Forelimb muscle (tissue), 1 donor: ENCODE results near the gene FXYD4. TPM values are rescaled to one million over a fixed set of nuclear protein-coding genes. Genes with fewer than 3 reads are reported as not detected.

Experiments
- DNase-seq: peaks from one replicate; pipeline ENCODE4 v3.0.0-alpha.2; 2013; ENCODE audit warnings: low read depth
- polyA plus RNA-seq: library from polyadenylated mRNA; unstranded; fragments of 120-200 nt; gene quantifications from one replicate; pipeline ENCODE4 v1.2.1, GENCODE V29; 2013; ENCODE audit not compliant: insufficient read length

Gene FXYD4
- polyA plus RNA-seq, 1 donor, result 1.1 TPM

DNA sequence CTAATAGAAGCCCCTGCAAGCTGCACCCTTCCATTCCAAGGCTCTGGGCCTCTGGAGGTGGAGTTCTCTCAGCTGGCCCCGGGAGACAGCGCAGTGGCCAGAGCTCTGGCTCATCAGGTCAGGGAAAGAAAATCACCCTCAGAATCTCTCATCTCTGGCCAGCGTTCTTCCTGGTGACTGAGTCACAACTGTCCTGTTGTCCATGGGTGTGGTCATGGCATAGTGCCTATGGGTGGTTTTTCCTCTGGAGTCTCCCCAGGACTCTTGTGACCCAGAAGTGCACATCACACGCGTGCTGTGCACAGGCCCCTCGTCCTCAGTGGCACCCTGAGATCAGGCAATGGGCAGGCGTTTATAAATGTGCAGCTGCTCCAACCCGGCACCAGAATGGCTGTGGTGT is 27.4 kb upstream of the FXYD4 start:
- no peak for DNase-seq

DNA sequence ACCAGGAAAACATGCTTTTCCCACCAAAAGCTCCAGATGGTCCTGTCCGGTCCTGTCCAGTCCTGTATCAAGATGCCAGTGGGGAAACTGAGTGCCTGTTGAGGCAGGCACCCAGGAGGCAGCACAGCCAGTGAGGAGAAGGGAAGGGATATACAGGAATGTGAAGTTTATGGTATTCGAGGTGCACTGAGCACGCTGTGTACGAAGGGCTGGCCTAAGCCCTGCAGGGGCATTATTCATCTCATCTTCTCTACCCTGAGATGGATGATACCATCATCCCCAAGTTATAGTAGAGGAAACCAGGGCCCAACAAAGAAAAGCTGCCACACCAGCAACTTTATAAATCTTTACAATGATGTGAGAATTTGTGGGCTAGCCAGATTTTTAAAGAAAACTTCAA is 23.4 kb upstream of the FXYD4 start:
- no peak for DNase-seq

DNA sequence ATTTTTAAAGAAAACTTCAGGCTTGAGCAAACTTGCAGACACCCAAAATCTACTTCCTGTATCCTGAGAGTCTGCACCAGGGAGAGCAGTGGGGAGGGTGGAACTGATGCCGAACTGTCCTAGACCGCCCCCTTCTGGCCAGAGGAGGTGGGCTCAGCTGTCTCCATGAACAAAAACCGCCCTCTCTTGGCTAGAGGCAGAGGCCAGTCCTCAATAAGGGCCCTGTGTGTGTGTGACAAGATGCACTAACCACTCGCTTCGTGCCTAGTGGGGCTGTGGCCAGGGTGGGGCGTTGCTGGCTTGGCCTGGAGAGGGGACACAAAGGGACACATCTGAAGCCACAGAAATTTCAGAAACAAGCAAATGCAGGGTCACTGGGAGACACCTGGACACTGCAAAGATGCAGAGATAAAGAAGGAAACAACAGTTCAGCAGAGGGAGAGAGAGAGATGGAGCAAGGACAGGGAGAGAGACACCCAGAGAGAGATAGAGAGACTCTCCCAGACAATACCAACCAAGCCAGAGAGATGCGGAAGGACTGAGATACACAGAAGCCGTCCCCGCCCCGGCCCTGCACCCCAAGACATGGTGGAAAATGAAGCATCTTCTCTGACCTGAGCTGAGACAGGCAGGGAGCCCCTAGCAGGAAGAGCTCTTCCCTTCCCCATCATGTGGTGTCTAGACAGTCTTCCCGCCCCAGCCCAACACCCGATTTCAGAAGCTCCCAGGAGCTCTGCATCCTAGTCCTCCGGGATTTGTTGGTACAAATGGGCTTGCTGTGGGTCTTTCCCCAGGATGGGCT is 22.7 kb upstream of the FXYD4 start:
- peak; percentile 54 for DNase-seq

DNA sequence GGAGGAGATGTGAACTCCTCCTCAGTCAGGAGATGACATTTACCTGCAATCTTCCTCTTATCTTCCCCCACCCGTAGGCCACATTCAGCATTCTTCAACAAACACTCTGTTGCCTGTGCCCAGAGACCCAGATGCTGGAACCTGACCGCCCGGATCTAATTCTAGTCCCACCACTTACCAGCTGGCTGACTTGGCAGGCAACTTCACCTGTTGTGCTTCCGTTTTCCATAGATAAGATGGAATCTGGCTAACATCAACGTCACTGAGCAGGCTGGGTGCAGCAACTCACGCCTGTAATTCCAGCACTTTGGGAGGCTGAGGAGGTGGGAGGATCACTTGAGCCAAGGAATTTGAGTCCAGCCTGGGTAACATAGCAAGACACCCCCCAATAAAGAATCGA is 21.3 kb upstream of the FXYD4 start:
- DNase-seq, result no peak

DNA sequence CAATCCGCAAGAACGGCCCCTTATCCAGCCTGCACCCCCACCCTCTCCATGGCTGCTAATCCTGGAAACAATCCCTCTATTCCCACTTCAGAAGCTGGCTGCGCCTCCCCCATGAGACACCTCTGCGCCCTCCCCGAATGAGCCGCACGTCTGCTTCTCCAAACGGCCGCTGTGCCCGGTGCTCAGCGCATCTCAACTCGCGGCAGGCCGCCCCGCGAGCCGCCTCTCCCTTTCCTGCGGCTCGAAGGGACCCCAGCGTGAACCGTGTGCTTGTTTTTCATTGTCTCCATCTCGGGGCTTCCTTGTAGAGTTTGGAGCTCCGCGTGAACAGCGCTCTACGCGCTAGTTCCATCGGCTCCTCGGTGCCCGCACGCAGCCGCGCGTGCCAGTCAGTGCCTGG is 20.8 kb upstream of the FXYD4 start:
- no peak for DNase-seq

DNA sequence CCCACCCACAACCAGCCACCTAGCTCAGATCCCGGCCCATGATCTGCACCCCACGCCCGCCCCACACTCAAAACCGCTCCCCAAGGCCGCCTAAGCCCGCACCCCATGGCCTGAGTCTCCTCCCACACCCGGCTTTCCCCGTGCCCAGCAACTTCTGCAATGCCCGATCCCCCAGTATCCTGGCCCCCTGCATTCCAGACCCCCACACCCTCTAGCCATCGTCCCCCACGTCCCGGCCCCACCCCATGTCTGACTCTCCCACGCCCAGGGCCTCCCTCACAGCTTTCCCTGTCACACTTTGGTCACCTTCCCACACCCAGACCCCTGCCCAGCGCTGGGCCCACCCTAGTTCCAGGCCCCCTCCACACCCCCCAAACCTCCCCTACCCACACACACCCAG is 20.1 kb upstream of the FXYD4 start:
- DNase-seq, result no peak

DNA sequence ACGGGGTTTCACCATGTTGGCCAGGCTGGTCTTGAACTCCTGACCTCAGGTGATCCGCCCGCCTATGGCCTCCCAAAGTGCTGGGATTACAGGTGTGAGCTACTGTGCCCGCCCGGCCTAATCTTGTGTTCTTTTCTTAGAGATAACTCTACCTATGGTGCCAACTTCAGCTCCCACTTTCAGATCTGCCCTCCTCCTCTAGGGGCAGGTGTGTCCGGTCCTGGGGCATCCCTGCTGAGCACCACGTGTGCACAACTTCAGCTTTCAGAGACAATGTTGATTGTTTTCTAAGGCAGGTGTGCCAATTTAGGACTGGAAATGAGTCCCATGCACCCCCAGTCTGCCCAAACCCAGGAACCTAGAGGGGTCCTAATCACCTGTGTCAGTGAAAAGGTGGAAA is 18.5 kb upstream of the FXYD4 start:
- no peak for DNase-seq

DNA sequence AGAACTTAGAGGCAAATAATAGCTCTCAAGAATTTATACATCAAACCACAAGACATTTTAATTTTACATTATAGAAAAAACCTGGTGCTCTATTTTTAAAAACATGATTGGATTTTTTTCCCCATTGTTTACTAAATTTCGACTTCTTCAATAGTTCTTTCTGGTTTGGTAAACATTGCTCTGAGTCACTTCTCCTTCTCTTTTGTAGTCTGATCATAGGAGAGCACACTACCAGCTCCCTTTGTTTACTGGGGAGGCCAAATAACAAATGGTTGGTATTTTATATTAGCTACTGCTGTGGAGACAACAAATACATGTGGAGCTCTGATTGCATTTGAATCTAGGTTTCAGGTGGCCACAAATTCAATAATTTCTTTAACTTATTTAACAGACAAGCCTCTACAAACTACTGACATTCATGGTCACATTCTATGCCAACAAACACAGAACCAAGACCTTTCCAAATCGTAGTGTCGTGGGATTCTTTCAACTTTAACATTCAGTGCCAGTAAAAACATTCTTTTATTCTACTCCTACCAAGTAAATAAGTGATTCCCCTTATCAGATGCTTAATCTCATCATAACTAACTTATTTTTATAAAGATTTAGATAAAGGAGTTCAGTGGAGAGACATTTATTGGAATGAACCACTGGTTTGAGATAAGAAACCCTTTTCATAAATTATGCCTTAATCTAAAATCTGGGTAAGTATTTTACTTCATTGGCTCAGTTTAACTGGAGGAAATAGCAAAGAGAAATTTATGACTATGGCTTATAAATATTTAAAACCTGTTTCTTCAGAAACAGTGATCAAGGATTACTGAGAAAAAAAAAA is 17.7 kb upstream of the FXYD4 start:
- no peak for DNase-seq

DNA sequence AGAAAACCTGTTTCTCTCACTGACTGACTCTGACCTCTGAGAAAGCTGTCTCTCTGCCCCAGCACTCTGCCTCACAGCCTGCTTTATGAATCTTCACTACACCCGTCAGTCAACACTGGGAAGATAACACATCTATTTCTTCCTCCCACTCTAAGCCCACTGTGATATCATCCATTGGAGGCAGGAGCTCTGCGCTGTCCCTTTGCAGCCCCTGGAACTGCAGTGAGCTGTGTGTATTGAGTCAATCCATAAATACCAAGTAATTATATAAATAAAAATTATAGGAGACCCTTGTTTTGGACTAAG is 17.2 kb upstream of the FXYD4 start:
- DNase-seq, result no peak

DNA sequence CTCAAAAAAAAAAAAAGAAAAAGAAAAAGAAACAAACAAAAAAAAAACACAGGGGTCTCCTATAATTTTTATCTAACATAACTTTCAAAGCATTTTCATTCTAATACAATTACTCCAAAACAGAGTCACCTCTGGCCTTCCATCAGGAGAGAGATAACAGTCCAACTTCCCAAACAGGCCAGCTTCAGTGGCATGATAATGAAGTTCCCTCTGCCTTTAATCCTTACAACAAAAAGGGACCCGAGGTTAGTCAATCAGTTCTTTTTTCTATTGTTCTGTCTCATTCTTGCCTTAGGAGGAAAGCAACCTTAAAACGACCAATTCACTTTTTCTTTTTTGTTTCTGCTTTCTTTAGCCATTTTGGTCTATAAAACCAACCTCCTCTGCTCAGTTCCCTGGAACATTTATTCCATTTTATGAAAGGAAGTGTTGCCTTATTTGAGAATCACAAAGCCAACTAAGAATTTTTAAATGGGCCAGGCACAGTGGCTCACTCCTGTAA is 16.5 kb upstream of the FXYD4 start:
- no peak for DNase-seq

DNA sequence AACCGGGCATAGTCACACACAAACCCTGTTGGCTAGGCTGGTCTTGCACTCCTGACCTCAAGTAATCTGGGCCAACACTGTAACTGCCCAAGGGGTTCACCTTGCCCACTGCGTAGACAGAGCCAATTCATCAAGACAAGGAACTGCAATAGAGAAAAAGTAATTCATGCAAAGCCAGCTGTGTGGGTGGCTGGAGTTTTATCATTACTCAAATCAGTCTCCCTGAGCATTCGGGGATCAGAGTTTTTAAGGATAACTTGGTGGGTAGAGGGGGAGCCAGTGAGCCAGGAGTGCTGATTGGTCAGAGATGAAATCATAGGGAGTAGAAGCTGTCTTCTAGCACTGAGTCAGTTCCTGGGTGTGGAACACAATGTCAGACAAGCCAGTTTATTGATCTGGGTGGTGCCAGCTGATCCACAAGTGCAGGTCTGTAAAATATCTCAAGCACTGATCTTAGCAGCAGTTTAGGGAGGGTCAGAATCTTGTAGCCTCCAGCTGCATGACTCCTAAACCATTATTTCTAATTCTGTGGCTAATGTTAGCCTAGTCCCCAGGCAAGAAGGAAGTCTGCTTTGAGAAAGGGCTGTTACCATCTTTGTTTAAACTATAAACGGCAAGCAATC is 15.6 kb upstream of the FXYD4 start:
- DNase-seq, result no peak

DNA sequence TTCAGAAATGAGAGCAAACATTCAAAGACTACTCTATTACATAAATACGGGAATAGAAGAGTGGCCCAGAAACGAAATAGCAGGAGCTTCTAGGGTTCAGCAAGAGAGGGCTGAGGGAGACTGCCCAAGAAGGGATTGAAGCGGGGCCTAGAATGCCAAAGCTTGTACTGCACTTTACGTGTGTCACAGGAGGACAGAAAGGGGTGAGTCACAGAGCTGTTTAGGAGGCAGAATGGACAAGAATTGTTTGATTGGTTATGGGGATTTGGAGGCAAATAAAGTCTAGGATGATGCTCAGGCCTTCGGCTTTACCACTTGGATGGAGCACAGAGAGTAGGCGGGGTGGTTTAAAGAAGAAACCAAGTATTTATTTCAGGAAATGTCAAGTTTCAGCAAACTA is 11.3 kb upstream of the FXYD4 start:
- DNase-seq, result no peak

DNA sequence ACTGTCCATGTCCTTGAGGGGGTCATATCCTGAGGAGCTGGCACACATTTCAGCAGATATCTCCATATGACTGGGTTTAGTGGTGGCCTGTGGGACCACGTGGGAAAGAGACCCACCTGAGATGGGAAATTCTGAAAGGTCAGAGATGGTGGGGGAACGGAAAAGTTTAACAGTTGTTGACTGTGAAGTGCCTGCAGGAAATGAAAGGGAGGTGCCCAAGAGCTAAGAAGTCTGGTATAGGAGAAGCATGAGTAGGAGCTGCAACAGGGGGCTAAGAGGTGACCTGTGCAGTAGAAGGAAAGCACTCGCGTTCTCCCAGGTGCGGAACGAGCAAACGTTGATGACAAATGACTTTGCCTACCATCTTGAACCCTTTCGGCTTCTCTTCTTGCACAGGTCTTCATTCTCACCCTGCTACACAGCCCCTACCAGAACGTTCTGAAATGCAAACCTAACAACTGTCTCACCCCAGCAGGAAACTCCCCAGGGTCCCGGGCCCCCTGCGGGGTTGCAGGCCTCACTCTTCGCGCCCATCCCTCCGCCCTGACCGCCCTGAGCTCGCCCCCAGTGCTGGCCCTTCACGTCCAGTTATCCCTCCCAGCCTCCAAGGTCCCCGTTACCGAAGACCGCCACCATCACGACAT is 9.8 kb upstream of the FXYD4 start:
- no peak for DNase-seq

DNA sequence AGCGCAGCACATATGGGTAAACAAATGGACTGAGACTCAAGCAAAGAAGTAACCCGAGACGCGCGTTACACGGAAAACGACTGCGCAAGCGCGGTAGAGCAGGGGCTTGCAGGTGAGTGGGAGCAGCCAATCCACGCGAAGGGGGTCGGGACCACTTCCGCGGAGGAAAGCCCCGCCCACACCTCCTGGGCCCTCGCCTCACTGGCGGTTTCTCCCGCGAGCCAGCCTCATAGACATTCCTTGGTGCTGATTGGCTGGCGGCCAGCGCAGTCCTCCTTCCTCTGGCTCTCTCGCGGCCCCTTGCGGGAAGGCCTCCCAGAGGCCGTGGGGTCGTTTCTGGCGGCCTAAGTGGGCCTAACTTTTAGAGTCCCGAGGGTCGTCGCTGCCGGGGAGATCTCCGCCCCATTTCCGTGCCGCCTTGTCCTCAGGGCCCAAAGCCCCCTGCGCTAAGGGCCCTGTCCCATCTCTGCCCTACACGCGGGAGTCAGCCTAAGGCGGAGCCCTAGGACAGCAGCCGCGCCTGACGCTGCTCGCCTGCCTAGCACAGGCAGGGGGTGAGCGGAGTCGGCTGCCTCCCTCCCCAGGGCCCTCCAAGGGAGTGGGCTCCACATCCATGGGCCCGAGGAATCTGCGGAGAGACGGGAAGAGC is 9.1 kb upstream of the FXYD4 start:
- peak; percentile 63 for DNase-seq

DNA sequence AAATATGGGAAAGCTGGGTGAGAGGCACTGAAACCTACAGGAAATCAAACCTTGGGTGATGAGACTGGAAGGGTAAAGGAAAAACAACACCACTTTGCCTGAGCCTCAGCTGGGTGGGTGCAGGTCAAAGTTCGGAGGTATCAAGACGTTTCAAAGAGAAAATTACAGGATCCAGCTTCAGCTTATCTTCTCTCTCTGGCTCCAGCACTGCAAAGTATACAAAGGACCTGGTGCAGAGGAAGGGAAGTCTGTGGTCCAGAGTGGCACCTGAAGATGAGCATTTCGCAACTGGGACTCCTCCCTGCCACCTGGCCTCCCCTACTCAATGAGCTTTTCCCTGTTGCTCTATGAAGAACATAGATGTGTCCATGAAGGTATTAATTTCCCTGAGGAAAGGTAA is 6.4 kb upstream of the FXYD4 start:
- no peak for DNase-seq

DNA sequence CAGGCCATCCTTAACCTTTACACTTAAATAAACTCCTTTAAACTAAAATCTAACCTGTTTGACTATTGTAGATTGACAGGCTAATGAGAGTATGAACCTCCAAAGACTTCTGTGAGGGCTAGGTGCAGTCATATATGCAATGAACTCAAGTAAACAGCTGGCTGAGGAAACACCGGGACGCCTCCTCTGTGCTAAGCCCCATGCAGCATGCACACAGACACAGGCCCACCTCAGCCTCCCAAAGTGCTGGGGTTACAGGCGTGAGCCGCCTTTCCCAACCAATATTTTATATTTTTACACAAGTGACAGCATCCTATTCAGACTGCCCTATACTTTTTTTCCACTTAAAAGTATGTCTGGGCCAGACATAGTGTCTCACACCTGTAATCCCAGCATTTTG is 1.5 kb upstream of the FXYD4 start:
- no peak for DNase-seq

DNA sequence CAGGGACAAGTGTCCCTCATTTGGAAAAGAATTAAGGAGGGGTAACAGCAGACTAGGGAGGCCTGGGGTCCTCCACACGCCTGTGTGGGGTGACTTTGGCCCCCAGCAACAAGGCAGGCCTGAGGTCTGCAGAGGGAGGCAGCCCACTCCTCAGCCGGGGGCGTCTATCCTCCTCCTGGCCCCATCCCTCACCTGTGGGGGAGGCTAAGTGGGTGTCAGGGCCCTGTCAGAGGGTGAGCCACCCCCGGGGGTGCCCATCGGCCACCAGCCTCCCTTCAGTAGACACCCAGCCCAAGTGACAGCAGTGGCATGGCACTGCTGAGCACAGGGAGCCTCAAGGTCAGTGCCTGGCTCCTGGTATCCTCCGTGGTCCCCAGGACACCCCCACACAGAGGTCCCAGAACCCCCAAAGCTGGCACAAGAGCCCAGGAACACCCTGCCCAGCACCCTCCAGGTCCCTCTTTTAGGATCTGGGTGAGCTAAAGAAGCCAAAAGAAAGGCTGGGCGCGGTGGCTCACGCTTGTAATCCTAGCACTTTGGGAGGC is 693 bp upstream of the FXYD4 start:
- DNase-seq, result no peak

DNA sequence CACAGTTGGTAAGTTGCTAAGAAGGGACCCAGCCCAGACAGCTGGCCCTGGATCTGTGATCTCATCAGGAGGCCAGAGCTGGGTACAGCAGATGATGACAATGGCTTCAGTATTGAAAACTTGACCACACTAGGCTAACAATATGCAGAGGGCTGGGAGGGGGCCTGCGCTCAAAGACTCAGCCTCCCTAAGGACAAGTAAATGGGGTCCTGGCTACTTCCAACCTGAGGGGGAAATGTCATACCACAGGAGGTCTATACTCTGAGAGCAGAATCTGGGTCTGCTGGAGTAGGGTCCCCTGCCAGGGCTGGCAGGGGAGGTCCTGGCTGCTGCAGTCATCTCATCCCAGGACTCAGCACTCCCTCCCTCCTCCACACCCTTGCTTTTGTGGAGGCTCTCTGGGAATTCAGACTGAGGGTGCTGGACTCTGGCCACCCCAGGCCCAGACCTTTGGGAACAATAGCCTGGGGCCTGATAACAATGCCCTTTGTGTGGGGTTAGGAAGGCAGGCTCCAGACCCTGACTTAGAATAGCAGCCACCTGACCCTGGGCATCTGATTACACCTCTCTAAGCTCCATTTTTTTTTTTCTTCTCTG is 1.4 kb downstream of the FXYD4 start:
- no peak for DNase-seq

DNA sequence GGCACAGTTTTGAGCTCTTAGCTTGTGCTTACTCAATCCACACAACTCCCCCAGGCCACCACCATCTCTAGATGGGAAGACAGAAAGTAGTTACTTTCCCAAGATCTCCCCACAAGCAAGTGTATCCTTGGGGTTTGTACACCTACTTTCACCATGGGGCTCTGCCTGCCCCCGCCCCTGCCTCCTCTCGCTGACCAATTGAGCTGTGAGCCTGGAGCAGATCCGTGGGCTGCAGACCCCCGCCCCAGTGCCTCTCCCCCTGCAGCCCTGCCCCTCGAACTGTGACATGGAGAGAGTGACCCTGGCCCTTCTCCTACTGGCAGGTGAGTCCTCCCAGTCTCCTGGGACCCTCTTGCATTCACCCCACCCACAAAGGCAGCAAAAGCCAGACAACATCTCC is 2.0 kb downstream of the FXYD4 start:
- no peak for DNase-seq

DNA sequence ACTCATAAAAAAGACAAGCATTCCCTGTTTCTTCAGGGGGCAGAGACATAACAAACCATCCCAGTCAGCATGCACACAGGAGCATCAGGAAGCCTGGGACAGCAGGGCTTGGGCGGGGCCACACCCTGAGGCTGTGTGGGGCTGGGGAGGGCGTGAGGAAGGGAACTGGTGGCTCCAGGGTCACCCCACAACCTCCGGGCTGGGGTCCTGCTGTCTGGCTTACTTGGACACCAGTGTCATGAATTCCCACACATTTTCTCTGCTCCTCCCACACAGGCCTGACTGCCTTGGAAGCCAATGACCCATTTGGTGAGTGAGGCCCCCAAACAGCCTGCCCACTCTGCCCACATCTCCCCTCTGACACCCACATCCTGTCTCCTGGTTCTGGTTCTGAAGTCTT is 2.8 kb downstream of the FXYD4 start:
- DNase-seq, result no peak

DNA sequence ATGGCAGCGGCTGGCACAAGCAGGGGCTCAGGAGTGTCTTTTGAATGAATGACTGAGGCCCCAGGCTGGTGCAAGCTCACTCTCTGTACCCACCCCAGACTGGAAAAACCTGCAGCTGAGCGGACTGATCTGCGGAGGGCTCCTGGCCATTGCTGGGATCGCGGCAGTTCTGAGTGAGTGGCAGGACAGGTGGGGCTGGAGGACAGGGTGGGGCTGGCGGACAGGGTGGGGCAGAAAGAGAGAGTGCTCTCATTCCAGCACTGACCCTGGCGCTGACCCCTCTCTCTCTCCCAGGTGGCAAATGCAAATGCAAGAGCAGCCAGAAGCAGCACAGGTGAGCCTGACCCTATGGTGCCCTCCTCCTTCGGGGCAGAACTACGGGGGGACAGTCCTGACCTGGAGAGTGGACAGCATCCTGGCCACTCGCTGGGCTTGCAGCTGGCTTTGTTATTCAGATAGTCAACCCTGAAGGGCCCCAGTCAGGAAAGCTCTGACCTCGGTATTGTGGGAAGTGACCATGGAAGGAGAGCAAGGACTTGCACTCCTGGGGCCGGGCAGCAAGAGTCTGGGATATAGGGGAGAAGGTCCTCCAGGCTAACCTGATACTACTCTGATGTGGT is 4.1 kb downstream of the FXYD4 start:
- DNase-seq, result no peak
